Measurements from ENCODE around the gene SLC39A1. TPM values are rescaled to one million over a fixed set of nuclear protein-coding genes. Genes with fewer than 3 reads are reported as not detected.
A peak's percentile ranks its signal among the peaks of the same experiment; 100 is the strongest.

SLC39A1 gene
- total RNA-seq, 2 experiments from 2014 or later = 51.0 to 52.1 TPM

- DNase-seq = no peak
- CTCF ChIA-PET = interaction anchor here (1.5 kb wide), 1 partner anchor 14 kb away, joined by 6 read pairs; the partner anchor contains the start of gene RAB13
- intact Hi-C loops (cut with micrococcal nuclease) = no loop called here
- Mint-ChIP-seq H3K9me3 (no peaks in the 10 kb centered on the region), H3K36me3 (ENCODE audit: low read depth) (peaks cover 36% of the 10 kb centered on the region), H3K27ac (no peak overlapping the region), H3K27me3 (ENCODE audit: low read depth) (no peaks in the 10 kb centered on the region), H3K4me1 (ENCODE audit: low read depth) (peaks cover 40% of the 10 kb centered on the region), H3K4me3 (no peak overlapping the region)
These were observed 9.7 kb upstream of the SLC39A1 start for GRCh38 chr1:153973071-153973470.

GRCh38 chr1:153970346-153970745 lies 7.0 kb upstream of the SLC39A1 start:
- intact Hi-C loops (cut with micrococcal nuclease) = no loop called here
- DNase-seq = no peak
- Mint-ChIP-seq H3K36me3 (ENCODE audit: low read depth) (peaks cover 27% of the 10 kb centered on the region), H3K27me3 (ENCODE audit: low read depth) (no peaks in the 10 kb centered on the region), H3K4me1 (ENCODE audit: low read depth) (peaks cover 47% of the 10 kb centered on the region), H3K9me3 (no peaks in the 10 kb centered on the region), H3K27ac (no peak overlapping the region), H3K4me3 (no peak overlapping the region)
- CTCF ChIA-PET = interaction anchor here (0.7 to 1.2 kb wide), 2 partner anchors 8 to 53 kb away, joined by 3 read pairs; no protein-coding TSS in a partner anchor

- Mint-ChIP-seq H3K4me1 (ENCODE audit: low read depth) (peaks cover 43% of the 10 kb centered on the region), H3K9me3 (no peaks in the 10 kb centered on the region), H3K4me3 (no peak overlapping the region), H3K27me3 (ENCODE audit: low read depth) (no peaks in the 10 kb centered on the region), H3K36me3 (ENCODE audit: low read depth) (peaks cover 18% of the 10 kb centered on the region), H3K27ac (no peak overlapping the region)
- no peak for DNase-seq
- intact Hi-C loops (cut with micrococcal nuclease) = loop anchor here (10.0 kb wide), 2 partner anchors 434 to 1036 kb away; partner anchors contain the start of genes S100A6 and ZBTB7B
- CTCF ChIA-PET = interaction anchor here (5.8 kb wide), 1 partner anchor 17 kb away, joined by 32 read pairs; the partner anchor contains the start of gene RAB13
These were observed 5.6 kb upstream of the SLC39A1 start for GRCh38 chr1:153968972-153969371.

DNA sequence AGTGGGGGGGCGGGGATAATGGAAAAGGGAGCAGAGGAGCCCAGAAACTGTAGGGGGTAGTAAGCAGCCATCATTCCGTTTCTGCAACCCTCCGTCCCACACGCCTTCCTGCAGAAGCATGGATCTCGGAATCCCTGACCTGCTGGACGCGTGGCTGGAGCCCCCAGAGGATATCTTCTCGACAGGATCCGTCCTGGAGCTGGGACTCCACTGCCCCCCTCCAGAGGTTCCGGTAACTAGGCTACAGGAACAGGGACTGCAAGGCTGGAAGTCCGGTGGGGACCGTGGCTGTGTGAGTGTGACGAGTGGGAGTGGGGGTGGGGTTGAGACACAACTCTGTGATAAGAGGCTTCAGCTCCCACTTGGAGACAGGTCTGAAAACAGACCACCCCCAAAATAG lies 5.1 kb upstream of the SLC39A1 start:
- CTCF ChIA-PET = interaction anchor here (1.9 to 5.8 kb wide), 3 partner anchors 9 to 18 kb away, joined by 8 to 32 read pairs (median 16); partner anchors contain the start of genes JTB and RAB13
- DNase-seq = no peak
- H3K4me1 Mint-ChIP-seq (ENCODE audit: low read depth) = peaks cover 42% of the 10 kb centered on the region
- intact Hi-C loops (cut with micrococcal nuclease) = loop anchor here (10.0 kb wide), 2 partner anchors 434 to 1036 kb away; partner anchors contain the start of genes S100A6 and ZBTB7B
- no peak overlapping the region for H3K27ac Mint-ChIP-seq
- no peaks in the 10 kb centered on the region for H3K9me3 Mint-ChIP-seq
- peaks cover 13% of the 10 kb centered on the region for H3K36me3 Mint-ChIP-seq (ENCODE audit: low read depth)
- peak overlapping the region; percentile 85 for H3K4me3 Mint-ChIP-seq
- H3K27me3 Mint-ChIP-seq (ENCODE audit: low read depth) = no peaks in the 10 kb centered on the region

- H3K27ac Mint-ChIP-seq = peak overlapping the region; percentile 94
- peak overlapping the region; percentile 85 for H3K4me3 Mint-ChIP-seq
- intact Hi-C loops (cut with micrococcal nuclease) = loop anchor here (1.0 to 10.0 kb wide), 8 partner anchors 9 to 1037 kb away; partner anchors contain the start of genes CRTC2, JTB, RPS27 and S100A6
- H3K9me3 Mint-ChIP-seq = no peaks in the 10 kb centered on the region
- no peaks in the 10 kb centered on the region for H3K27me3 Mint-ChIP-seq (ENCODE audit: low read depth)
- H3K4me1 Mint-ChIP-seq (ENCODE audit: low read depth) = peaks cover 39% of the 10 kb centered on the region
- peaks cover 10% of the 10 kb centered on the region for H3K36me3 Mint-ChIP-seq (ENCODE audit: low read depth)
- CTCF ChIA-PET = interaction anchor here (1.1 to 5.8 kb wide), 5 partner anchors 9 to 178 kb away, joined by 3 to 32 read pairs (median 8); partner anchors contain the start of genes JTB and RAB13
- no peak for DNase-seq
These were observed 4.6 kb upstream of the SLC39A1 start for GRCh38 chr1:153968000-153968363.

- DNase-seq = peak; percentile 90
- peak within 1 kb of the TSS; percentile 85 for H3K4me3 Mint-ChIP-seq
- H3K4me1 Mint-ChIP-seq (ENCODE audit: low read depth) = peaks cover 42% of the 10 kb centered on the region
- H3K36me3 Mint-ChIP-seq (ENCODE audit: low read depth) = peaks cover 13% of the 10 kb centered on the region
- intact Hi-C loops (cut with micrococcal nuclease) = loop anchor here (1.0 to 10.0 kb wide), 8 partner anchors 9 to 1037 kb away; partner anchors contain the start of genes CRTC2, JTB, RPS27 and S100A6
- no peaks in the 10 kb centered on the region for H3K9me3 Mint-ChIP-seq
- no peaks in the 10 kb centered on the region for H3K27me3 Mint-ChIP-seq (ENCODE audit: low read depth)
- CTCF ChIA-PET = interaction anchor here (0.6 to 5.8 kb wide), 9 partner anchors 10 to 177 kb away, joined by 3 to 32 read pairs (median 5); partner anchors contain the start of genes JTB and RAB13
- peak within 1 kb of the TSS; percentile 94 for H3K27ac Mint-ChIP-seq
These were observed 4.0 kb upstream of the SLC39A1 start, which contains the start of gene CREB3L4 for GRCh38 chr1:153967107-153967999. Gene CREB3L4, plus strand, starts transcription at chr1:153967902. Its CDS starts 624 bp downstream, at chr1:153968526.

DNA sequence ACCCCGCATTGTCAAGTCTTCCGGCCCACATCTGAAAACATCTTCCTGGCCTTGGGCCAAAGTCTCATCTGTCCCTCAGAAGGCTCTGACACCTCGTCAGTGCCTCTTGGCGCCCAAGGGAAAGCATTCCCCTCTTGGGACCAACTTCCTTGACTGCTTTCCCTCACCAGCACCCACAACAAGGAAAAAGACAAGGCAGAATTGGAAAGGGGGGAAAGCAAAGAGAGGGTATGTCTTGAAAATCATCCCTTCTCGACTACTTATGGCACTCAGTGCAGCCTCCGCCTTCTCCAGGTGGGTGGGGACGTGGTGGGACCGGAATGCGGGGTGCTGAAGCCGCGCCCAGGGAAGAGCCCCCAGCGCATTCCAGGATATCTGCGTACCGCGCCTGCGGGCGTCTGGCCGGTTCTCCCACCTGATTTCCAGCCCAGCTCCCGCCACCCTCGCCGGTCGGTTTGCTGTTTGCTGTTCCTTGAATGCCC lies 554 bp upstream of the SLC39A1 start:
- Mint-ChIP-seq H3K27me3 (ENCODE audit: low read depth) (no peaks in the 10 kb centered on the region), H3K36me3 (ENCODE audit: low read depth) (peaks cover 15% of the 10 kb centered on the region), H3K4me1 (ENCODE audit: low read depth) (peaks cover 49% of the 10 kb centered on the region), H3K27ac (peak overlapping the region; percentile 88), H3K4me3 (peak overlapping the region; percentile 82), H3K9me3 (no peaks in the 10 kb centered on the region)
- intact Hi-C loops (cut with micrococcal nuclease) = loop anchor here (1.0 to 10.0 kb wide), 7 partner anchors 13 to 1041 kb away; partner anchors contain the start of genes ILF2, JTB, RPS27 and S100A6
- CTCF ChIA-PET = interaction anchor here (0.6 to 5.8 kb wide), 7 partner anchors 14 to 230 kb away, joined by 3 to 32 read pairs (median 5); partner anchors contain the start of genes DENND4B, JTB and RAB13
- DNase-seq = no peak

DNA sequence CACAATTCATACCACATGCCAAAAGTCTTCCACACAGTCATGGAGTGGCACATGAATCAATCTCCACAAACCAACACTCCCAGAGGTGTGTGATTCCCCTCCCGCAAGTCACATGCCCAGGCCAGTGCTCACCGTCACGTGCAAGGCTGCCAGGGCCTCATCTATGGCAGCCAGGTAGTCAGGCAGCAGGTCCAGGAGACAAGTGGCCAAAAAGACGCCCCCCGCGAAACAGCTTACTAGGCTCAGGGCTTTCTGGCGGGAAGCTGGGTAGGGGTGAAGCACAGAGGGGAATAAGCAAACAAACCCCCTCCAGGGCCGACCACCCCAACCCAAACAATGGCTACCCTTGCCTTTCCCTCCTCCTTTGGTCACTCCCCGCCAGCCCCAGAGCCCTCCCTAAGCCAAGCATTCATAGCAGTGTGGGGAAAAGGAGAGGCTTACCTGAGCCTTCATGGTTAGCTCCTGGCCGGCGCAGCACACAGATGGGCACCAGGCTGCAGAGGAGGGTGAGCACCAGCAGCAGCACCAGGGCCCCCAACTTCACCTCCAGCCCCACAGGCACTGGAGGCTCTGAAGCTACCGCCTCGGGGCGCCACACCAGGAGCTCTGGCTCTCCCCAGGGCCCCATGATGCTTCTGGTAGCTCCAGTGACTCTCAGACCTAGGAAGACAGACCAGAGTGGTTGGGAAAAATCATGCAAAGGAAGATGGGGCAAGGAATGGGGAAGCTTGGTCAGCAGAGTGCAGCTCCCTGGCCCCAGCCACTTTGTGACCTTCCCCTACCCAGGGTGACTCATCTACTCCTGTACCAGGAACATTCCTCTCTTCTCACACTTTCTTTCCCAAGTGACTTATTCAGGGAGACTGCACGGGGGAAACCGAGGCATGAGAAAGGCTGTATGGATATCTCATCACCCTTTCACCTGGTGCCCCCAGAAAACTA lies 978 bp downstream of the SLC39A1 start:
- H3K4me1 Mint-ChIP-seq (ENCODE audit: low read depth) = peaks cover 44% of the 10 kb centered on the region
- intact Hi-C loops (cut with micrococcal nuclease) = loop anchor here (1.0 to 10.0 kb wide), 7 partner anchors 14 to 1042 kb away; partner anchors contain the start of genes ILF2, JTB, RPS27 and S100A6
- CTCF ChIA-PET = interaction anchor here (0.6 to 2.6 kb wide), 7 partner anchors 8 to 373 kb away, joined by 3 to 12 read pairs (median 4); partner anchors contain the start of genes DENND4B, JTB and RAB13
- H3K9me3 Mint-ChIP-seq = no peaks in the 10 kb centered on the region
- no peaks in the 10 kb centered on the region for H3K27me3 Mint-ChIP-seq (ENCODE audit: low read depth)
- H3K27ac Mint-ChIP-seq = peak overlapping the region; percentile 88
- H3K4me3 Mint-ChIP-seq = peak overlapping the region; percentile 82
- peaks cover 15% of the 10 kb centered on the region for H3K36me3 Mint-ChIP-seq (ENCODE audit: low read depth)
- DNase-seq = peak; percentile 46

DNA sequence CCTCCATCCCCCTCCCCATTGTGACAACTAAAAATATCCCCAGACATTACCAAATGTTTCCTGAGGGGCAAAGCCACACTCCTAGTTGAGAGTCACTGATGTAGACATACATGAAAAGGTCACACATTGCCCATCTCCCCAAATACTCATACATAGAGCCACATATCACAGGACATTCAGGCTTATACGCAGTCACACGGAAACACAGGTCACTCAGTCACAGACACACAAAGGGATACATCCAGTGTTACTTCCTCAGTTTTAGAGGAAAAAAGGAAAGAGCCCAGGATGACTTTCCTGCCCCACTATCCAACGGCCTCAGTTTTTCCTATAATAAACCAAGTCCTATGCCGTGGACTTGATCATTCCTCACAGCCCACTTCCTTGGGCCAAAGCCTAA lies 1.9 kb downstream of the SLC39A1 start:
- intact Hi-C loops (cut with micrococcal nuclease) = loop anchor here (5.0 to 10.0 kb wide), 3 partner anchors 289 to 1043 kb away; partner anchors contain the start of genes ILF2, S100A6 and ZBTB7B
- Mint-ChIP-seq H3K27ac (peak overlapping the region; percentile 48), H3K4me1 (ENCODE audit: low read depth) (peaks cover 45% of the 10 kb centered on the region), H3K36me3 (ENCODE audit: low read depth) (peaks cover 9% of the 10 kb centered on the region), H3K27me3 (ENCODE audit: low read depth) (no peaks in the 10 kb centered on the region), H3K9me3 (no peaks in the 10 kb centered on the region), H3K4me3 (peak overlapping the region; percentile 82)
- CTCF ChIA-PET = interaction anchor here (0.9 kb wide), 1 partner anchor 9 kb away, joined by 3 read pairs; no protein-coding TSS in a partner anchor
- DNase-seq = no peak

DNA sequence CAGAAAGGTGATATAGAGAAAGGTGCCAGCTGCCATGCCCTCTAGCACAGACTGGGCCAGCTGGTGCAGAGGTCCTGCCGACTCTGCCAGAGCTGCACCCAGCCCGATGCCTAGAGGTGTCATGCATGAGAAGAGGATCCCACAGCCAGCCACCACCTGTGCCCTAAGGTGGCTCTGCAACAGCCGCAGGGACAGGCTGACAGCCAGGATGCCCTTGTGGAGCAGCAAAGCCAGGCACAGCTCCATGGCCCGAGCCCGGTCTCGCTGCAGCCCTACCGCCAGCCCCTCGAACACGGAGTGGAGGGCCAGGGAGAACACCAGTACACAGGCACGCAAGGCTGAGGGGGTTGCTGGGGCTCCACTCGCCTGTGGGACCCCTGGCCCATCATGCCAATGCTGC lies 3.1 kb downstream of the SLC39A1 start:
- Mint-ChIP-seq H3K4me3 (no peak overlapping the region), H3K27me3 (ENCODE audit: low read depth) (no peaks in the 10 kb centered on the region), H3K36me3 (ENCODE audit: low read depth) (peaks cover 6% of the 10 kb centered on the region), H3K27ac (no peak overlapping the region), H3K9me3 (no peaks in the 10 kb centered on the region), H3K4me1 (ENCODE audit: low read depth) (peaks cover 46% of the 10 kb centered on the region)
- intact Hi-C loops (cut with micrococcal nuclease) = loop anchor here (5.0 to 10.0 kb wide), 3 partner anchors 288 to 1045 kb away; partner anchors contain the start of genes ILF2, S100A6 and ZBTB7B
- DNase-seq = no peak
- CTCF ChIA-PET = interaction anchor here (0.6 kb wide), 2 partner anchors 15 to 33 kb away, joined by 3 to 4 read pairs; no protein-coding TSS in a partner anchor

DNA sequence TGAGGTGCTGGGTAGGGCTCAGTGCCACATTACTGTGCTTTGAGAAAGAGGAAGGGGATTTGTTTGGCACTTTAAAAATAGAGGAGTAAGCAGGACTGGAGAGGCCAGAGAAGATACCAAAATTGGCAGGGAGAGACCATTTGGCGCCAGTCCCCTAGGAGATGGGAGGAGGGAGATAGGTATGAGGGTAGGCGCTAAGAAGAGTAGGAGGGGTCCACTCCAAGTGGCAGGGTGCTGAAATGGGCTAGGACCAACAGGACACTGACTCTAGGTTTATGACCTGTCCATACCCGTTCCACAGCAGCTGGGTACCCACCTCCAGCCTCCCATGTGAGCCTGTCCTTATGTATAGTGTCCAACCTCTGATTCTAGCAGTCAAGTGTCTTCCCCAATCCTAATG lies 3.9 kb downstream of the SLC39A1 start:
- Mint-ChIP-seq H3K27me3 (ENCODE audit: low read depth) (no peaks in the 10 kb centered on the region), H3K4me3 (no peak overlapping the region), H3K4me1 (ENCODE audit: low read depth) (peaks cover 50% of the 10 kb centered on the region), H3K9me3 (no peaks in the 10 kb centered on the region), H3K27ac (peak overlapping the region; percentile 34), H3K36me3 (ENCODE audit: low read depth) (peaks cover 7% of the 10 kb centered on the region)
- no peak for DNase-seq
- CTCF ChIA-PET = interaction anchor here (0.6 to 1.3 kb wide), 3 partner anchors 13 to 33 kb away, joined by 3 to 7 read pairs (median 4); partner anchors contain the start of gene DENND4B
- intact Hi-C loops (cut with micrococcal nuclease) = loop anchor here (5.0 kb wide), 2 partner anchors 232 to 313 kb away; partner anchors contain the start of genes HAX1 and INTS3
